B cell (primary cell): ENCODE measurements around the gene EDC3. TPM values are rescaled to one million over a fixed set of nuclear protein-coding genes. Genes with fewer than 3 reads are reported as not detected.

Experiments used
- ATAC-seq: fragments of 200-7000 bp; cut with Tn5 transposase; one replicate; pipeline ENCODE4 v1.10.0; 2021; ENCODE audit warnings: low read depth, mild to moderate bottlenecking, moderate number of reproducible peaks, moderate library complexity
- CTCF ChIA-PET: fragments of 350-600 bp; sonication (Branson Sonifier 250); formaldehyde crosslinking; loops from one replicate; lab custom pipeline; 2021; ENCODE audit warnings: antibody characterized with exemption, inconsistent platforms; lab: Charles Lee
- POLR2A ChIA-PET: fragments of 350-600 bp; sonication (Branson Sonifier 250); formaldehyde crosslinking; loops from one replicate; lab custom pipeline; 2021; ENCODE audit warnings: antibody characterized with exemption; lab: Charles Lee
- DNase-seq: peaks from one replicate; pipeline ENCODE4 v3.0.0; 2013
- H2AFZ ChIP-seq: 2 replicates; pipeline ENCODE4 v1.6.1; 2012; ENCODE audit warnings: mild to moderate bottlenecking, low read depth, low read length; ENCODE audit not compliant: insufficient read depth, poor library complexity, severe bottlenecking
- H3K27ac ChIP-seq, 2 donors: 1 replicate in 1 of 2; 2 replicates in 1 of 2; pipeline ENCODE4 v1.5.1; 2012 to 2013; ENCODE audit warnings: low read length in 2 of 2, mild to moderate bottlenecking in 2 of 2, moderate library complexity in 1 of 2
- H3K27me3 ChIP-seq, 4 experiments: fragments of 200-600 bp in 1 of 4; sonication (generic) in 1 of 4; replicated peaks in 1 of 4; 1 replicate in 2 of 4; 2 replicates in 2 of 4; pipeline versions ENCODE4 v1.6.1 to v1.7.0; 2013 to 2016; ENCODE audit warnings: low read length in 3 of 4, mild to moderate bottlenecking in 2 of 4, mixed read lengths in 1 of 4, moderate library complexity in 1 of 4; ENCODE audit not compliant: insufficient read depth in 4 of 4, control insufficient read depth in 3 of 4; ENCODE audit errors: control extremely low read depth in 1 of 4
- H3K36me3 ChIP-seq, 2 experiments: replicated peaks in 1 of 2; 1 replicate in 1 of 2; 2 replicates in 1 of 2; pipeline versions ENCODE4 v1.6.1 to v1.7.1; 2013; ENCODE audit warnings: low read length in 1 of 2; ENCODE audit not compliant: insufficient read depth in 2 of 2, control insufficient read depth in 1 of 2; ENCODE audit errors: control extremely low read depth in 1 of 2, extremely low read depth in 1 of 2
- H3K4me1 ChIP-seq, 2 donors: fragments of 200-600 bp in 1 of 2; sonication (generic) in 1 of 2; 1 replicate in 1 of 2; 2 replicates in 1 of 2; pipeline versions ENCODE4 v1.5.1 to v1.6.1; 2013 to 2017; ENCODE audit warnings: low read length in 2 of 2; ENCODE audit not compliant: control insufficient read depth in 2 of 2, insufficient read depth in 2 of 2
- H3K4me2 ChIP-seq: replicated peaks from 2 replicates; pipeline ENCODE3; 2012; ENCODE audit warnings: mild to moderate bottlenecking, low read depth, low read length; ENCODE audit not compliant: poor library complexity, severe bottlenecking
- H3K4me3 ChIP-seq, 5 experiments: fragments of 200-600 bp in 1 of 5; sonication (generic) in 1 of 5; 1 replicate in 3 of 5; 2 replicates in 2 of 5; pipeline versions ENCODE4 v1.5.1 to v1.7.0; 2011 to 2016; ENCODE audit warnings: low read length in 4 of 5, mild to moderate bottlenecking in 4 of 5, low read depth in 2 of 5, control low read depth in 1 of 5, moderate library complexity in 1 of 5; ENCODE audit not compliant: insufficient read depth in 1 of 5; ENCODE audit errors: control extremely low read depth in 1 of 5, extremely low read depth in 1 of 5
- H3K79me2 ChIP-seq: fragments of 200-600 bp; sonication (generic); one replicate; pipeline ENCODE4 v1.6.0; 2016; ENCODE audit warnings: low read length; ENCODE audit not compliant: control insufficient read depth, insufficient read depth
- H3K9ac ChIP-seq: fragments of 200-600 bp; sonication (generic); 2 replicates; pipeline ENCODE4 v1.6.1; 2017; ENCODE audit warnings: mild to moderate bottlenecking, low read length, moderate library complexity
- H3K9me3 ChIP-seq, 3 donors: one replicate each; pipeline versions ENCODE4 v1.6.1 to v1.7.1; 2013; ENCODE audit warnings: low read length in 2 of 3; ENCODE audit not compliant: control insufficient read depth in 2 of 3, insufficient read depth in 1 of 3; ENCODE audit errors: control extremely low read depth in 1 of 3
- H4K20me1 ChIP-seq: 2 replicates; pipeline ENCODE4 v1.6.0; 2012; ENCODE audit warnings: mild to moderate bottlenecking, low read length; ENCODE audit not compliant: insufficient read depth, control insufficient read depth, poor library complexity, severe bottlenecking
- H3K27ac Mint-ChIP-seq: one replicate; pipeline ENCODE4 v1.8.0; 2021; ENCODE audit warnings: mixed read lengths
- H3K27me3 Mint-ChIP-seq: one replicate; pipeline ENCODE4 v1.8.0; 2021; ENCODE audit warnings: mixed read lengths
- H3K4me1 Mint-ChIP-seq: one replicate; pipeline ENCODE4 v1.8.0; 2021; ENCODE audit warnings: mixed read lengths
- H3K4me3 Mint-ChIP-seq: one replicate; pipeline ENCODE4 v1.8.0; 2021; ENCODE audit warnings: mixed read lengths
- H3K9me3 Mint-ChIP-seq: one replicate; pipeline ENCODE4 v1.8.0; 2022; ENCODE audit warnings: mixed read lengths; ENCODE audit not compliant: insufficient read depth
- EZH2 ChIP-seq: IDR thresholded peaks from 2 replicates; pipeline ENCODE4 v1.6.1; 2012; ENCODE audit warnings: borderline replicate concordance, low read depth, mild to moderate bottlenecking, moderate library complexity, low read length; ENCODE audit not compliant: insufficient read depth, poor library complexity, severe bottlenecking
- WGBS: methylation state at CpG from one replicate; pipeline ENCODE4 v1.1.5; 2013; ENCODE audit warnings: missing lambda C conversion rate; ENCODE audit not compliant: insufficient coverage; 5-methylcytosine and 5-hydroxymethylcytosine counted together
- intact Hi-C: fragments of 100-400 bp; cut with micrococcal nuclease; formaldehyde crosslinking; loops from one replicate; pipeline ENCODE4 v1.10.0; 2022
- polyA plus RNA-seq: library from polyadenylated mRNA; depleted of rRNA; stranded (reverse); fragments of >200 nt; gene quantifications from 2 replicates; pipeline ENCODE4 v1.2.3, GENCODE V29; 2012
- total RNA-seq, 2 donors: library from RNA; stranded (reverse); fragments of 120-200 nt in 1 of 2; gene quantifications; 1 replicate in 1 of 2; 2 replicates in 1 of 2; pipeline versions ENCODE4 v1.2.3 to v1.2.4, GENCODE V29; 2013 to 2022
- TF ChIP-seq, protein P1 (sequence below): fragments of 200-600 bp; IDR thresholded peaks from one replicate; pipeline ENCODE4 v1.8.0; 2022; ENCODE audit warnings: antibody characterized with exemption, mild to moderate bottlenecking

Gene EDC3
- total and polyA plus RNA-seq, 2 donors (not counting 1 experiment from before 2014, with no cell fraction given): 16.9 to 55.4 TPM

DNA sequence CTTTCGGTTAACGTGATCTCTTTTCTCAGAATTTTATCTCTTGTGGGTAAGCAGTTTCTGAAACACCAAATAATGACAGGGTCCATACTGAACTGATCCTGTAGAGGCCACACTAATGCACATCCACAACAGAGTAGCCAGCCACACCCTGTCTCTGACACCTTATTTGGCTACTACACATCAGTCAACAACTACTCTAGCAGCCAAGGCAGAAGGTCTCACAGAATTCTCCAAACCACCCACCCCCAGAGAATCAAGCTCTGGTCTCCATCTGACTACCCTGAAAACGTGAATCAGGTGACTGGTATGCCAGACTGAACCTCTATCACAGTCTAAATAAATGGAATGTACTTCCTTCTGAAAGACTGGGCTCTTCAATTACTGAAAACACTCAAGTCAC, 38.0 kb downstream of the EDC3 start:
- H3K9me3 ChIP-seq: no peaks in the 10 kb centered on the region
- no peak overlapping the region for H3K4me3 Mint-ChIP-seq
- H3K4me2 ChIP-seq: no peak overlapping the region
- 74% methylated on average over 3 of the region's 3 CpGs for WGBS
- H3K27me3 ChIP-seq: no peaks in the 10 kb centered on the region
- no peaks in the 10 kb centered on the region for H3K9me3 Mint-ChIP-seq
- no peaks in the 10 kb centered on the region for H3K27me3 Mint-ChIP-seq
- DNase-seq: no peak
- no peak overlapping the region for H3K4me3 ChIP-seq
- no peak for ATAC-seq
- no peak overlapping the region for H3K27ac ChIP-seq
- CTCF ChIA-PET: no interaction called here
- peaks cover 32% of the 10 kb centered on the region for H4K20me1 ChIP-seq
- H2AFZ ChIP-seq: no peak overlapping the region
- TF ChIP-seq, protein P1, sequence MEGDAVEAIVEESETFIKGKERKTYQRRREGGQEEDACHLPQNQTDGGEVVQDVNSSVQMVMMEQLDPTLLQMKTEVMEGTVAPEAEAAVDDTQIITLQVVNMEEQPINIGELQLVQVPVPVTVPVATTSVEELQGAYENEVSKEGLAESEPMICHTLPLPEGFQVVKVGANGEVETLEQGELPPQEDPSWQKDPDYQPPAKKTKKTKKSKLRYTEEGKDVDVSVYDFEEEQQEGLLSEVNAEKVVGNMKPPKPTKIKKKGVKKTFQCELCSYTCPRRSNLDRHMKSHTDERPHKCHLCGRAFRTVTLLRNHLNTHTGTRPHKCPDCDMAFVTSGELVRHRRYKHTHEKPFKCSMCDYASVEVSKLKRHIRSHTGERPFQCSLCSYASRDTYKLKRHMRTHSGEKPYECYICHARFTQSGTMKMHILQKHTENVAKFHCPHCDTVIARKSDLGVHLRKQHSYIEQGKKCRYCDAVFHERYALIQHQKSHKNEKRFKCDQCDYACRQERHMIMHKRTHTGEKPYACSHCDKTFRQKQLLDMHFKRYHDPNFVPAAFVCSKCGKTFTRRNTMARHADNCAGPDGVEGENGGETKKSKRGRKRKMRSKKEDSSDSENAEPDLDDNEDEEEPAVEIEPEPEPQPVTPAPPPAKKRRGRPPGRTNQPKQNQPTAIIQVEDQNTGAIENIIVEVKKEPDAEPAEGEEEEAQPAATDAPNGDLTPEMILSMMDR: no peak
- no peak for TF ChIP-seq EZH2
- POLR2A ChIA-PET: interaction anchor here (0.7 kb wide), 1 partner anchor 64 kb away, joined by 4 read pairs; no protein-coding TSS in a partner anchor
- peaks cover 13 to 17% of the 10 kb centered on the region in 2 donors for H3K4me1 ChIP-seq
- peaks cover 32% of the 10 kb centered on the region for H3K4me1 Mint-ChIP-seq
- no peak overlapping the region for H3K27ac Mint-ChIP-seq
- peaks cover 49% of the 10 kb centered on the region for H3K79me2 ChIP-seq
- H3K36me3 ChIP-seq: peaks cover 2 to 14% of the 10 kb centered on the region in 2 experiments
- intact Hi-C loops: no loop called here
- no peak overlapping the region for H3K9ac ChIP-seq

DNA sequence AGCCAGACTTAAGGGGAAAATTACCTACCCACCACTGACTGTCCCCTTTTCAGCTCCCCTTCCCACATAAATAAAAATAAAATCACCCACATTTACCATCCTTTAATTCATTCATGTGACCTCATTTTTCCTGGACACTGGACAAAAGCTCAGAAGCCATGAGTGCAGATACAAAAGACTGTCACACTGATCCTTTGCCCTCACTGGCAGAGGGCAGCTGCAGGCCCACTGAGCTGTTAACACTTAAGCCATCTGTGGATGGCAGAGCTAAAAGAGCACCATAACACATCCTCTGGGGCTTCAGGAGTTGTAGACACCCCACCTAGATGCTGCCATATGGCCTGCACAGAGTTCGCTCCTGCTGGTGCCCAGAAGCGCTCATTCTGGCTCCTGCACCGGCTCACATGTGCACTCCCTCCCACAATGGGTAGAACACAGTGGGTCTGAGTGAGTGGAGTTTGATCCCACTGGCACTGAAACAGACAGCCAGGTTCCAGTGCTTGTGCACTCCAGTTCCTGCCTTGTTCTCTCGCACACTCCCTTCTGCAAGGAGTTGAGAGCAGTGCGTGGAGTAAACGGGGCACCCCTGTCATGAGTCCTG, 38.8 kb downstream of the EDC3 start:
- H3K4me3 Mint-ChIP-seq: no peak overlapping the region
- no peaks in the 10 kb centered on the region for H3K9me3 Mint-ChIP-seq
- H3K4me1 Mint-ChIP-seq: peaks cover 29% of the 10 kb centered on the region
- ChIA-PET CTCF (interaction anchor here (1.1 kb wide), 1 partner anchor 24 kb away, joined by 5 read pairs; no protein-coding TSS in a partner anchor), POLR2A (no interaction called here)
- peaks cover 51% of the 10 kb centered on the region for H3K79me2 ChIP-seq
- ATAC-seq (no peak), DNase-seq (no peak)
- 86% methylated on average over 4 of the region's 6 CpGs for WGBS
- H3K4me3 ChIP-seq: no peak overlapping the region
- no peak overlapping the region for H3K9ac ChIP-seq
- no peak overlapping the region for H3K27ac ChIP-seq
- H3K27me3 Mint-ChIP-seq: no peaks in the 10 kb centered on the region
- intact Hi-C loops: no loop called here
- H3K4me1 ChIP-seq: peaks cover 13 to 17% of the 10 kb centered on the region in 2 donors
- no peak overlapping the region for H2AFZ ChIP-seq
- peaks cover 32% of the 10 kb centered on the region for H4K20me1 ChIP-seq
- H3K27ac Mint-ChIP-seq: no peak overlapping the region
- H3K4me2 ChIP-seq: no peak overlapping the region
- H3K9me3 ChIP-seq: no peaks in the 10 kb centered on the region
- TF ChIP-seq, protein P1: no peak
- TF ChIP-seq EZH2: no peak
- H3K27me3 ChIP-seq: no peaks in the 10 kb centered on the region
- peaks cover 2 to 14% of the 10 kb centered on the region in 2 experiments for H3K36me3 ChIP-seq
